Smooth muscle cell (in vitro differentiated cells): ENCODE measurements around the gene C15orf62. TPM values are rescaled to one million over a fixed set of nuclear protein-coding genes. Genes with fewer than 3 reads are reported as not detected.

Source experiments
- DNase-seq: peaks from one replicate; lab custom pipeline; 2025; ENCODE audit not compliant: unreplicated experiment; lab: John Stamatoyannopoulos, UW
- H2AFZ ChIP-seq: fragments of 200-600 bp; sonication (generic); 2 replicates; pipeline ENCODE4 v1.6.0; 2016; ENCODE audit warnings: antibody characterized with exemption, low read depth, mild to moderate bottlenecking
- H3F3A ChIP-seq: fragments of 200-600 bp; sonication (generic); 2 replicates; pipeline ENCODE4 v1.6.0; 2017; ENCODE audit warnings: antibody characterized with exemption, low read depth
- H3K27ac ChIP-seq: fragments of 200-600 bp; sonication (generic); 2 replicates; pipeline ENCODE4 v1.5.1; 2016; ENCODE audit warnings: low read depth, mild to moderate bottlenecking
- H3K27me3 ChIP-seq: fragments of 200-600 bp; sonication (generic); 2 replicates; pipeline ENCODE4 v1.6.1; 2016; ENCODE audit warnings: low read depth, mild to moderate bottlenecking
- H3K36me3 ChIP-seq: fragments of 200-600 bp; sonication (generic); 2 replicates; pipeline ENCODE4 v1.5.1; 2016; ENCODE audit warnings: low read depth
- H3K4me1 ChIP-seq: fragments of 200-600 bp; sonication (generic); 2 replicates; pipeline ENCODE4 v1.5.1; 2016; ENCODE audit warnings: low read depth
- H3K4me2 ChIP-seq: fragments of 200-600 bp; sonication (generic); 2 replicates; pipeline ENCODE4 v1.6.0; 2016; ENCODE audit warnings: mild to moderate bottlenecking
- H3K4me3 ChIP-seq: fragments of 200-600 bp; sonication (generic); 2 replicates; pipeline ENCODE4 v1.5.1; 2016; ENCODE audit warnings: mild to moderate bottlenecking
- H3K79me2 ChIP-seq: fragments of 200-600 bp; sonication (generic); 2 replicates; pipeline ENCODE4 v1.6.0; 2016; ENCODE audit warnings: low read depth, mild to moderate bottlenecking
- H3K9ac ChIP-seq: fragments of 200-600 bp; sonication (generic); 2 replicates; pipeline ENCODE4 v1.6.0; 2016; ENCODE audit warnings: low read depth
- H3K9me3 ChIP-seq: fragments of 200-600 bp; sonication (generic); replicated peaks from 2 replicates; pipeline ENCODE4 v1.5.1; 2016; ENCODE audit warnings: low read depth
- H4K20me1 ChIP-seq: fragments of 200-600 bp; sonication (generic); 2 replicates; pipeline ENCODE4 v1.6.0; 2016; ENCODE audit warnings: low read depth
- CTCF ChIP-seq: fragments of 200-600 bp; sonication (generic); IDR thresholded peaks from 2 replicates; pipeline ENCODE4 v1.5.1; 2017; ENCODE audit warnings: borderline replicate concordance, mild to moderate bottlenecking, antibody characterized with exemption; ENCODE audit not compliant: insufficient read depth, poor library complexity, severe bottlenecking
- WGBS: methylation state at CpG from one replicate; pipeline ENCODE4 v1.1.7; 2016; ENCODE audit warnings: low lambda C conversion rate; 5-methylcytosine and 5-hydroxymethylcytosine counted together
- polyA plus RNA-seq: library from polyadenylated mRNA; unstranded; fragments of >200 nt; fragmentation: Nextera tagmentation; extraction: Ambion mirVana; gene quantifications from 2 replicates; pipeline ENCODE4 v1.2.1, GENCODE V29; 2016
- total RNA-seq: library from RNA; depleted of rRNA; stranded (reverse); fragments of >200 nt; gene quantifications from 2 replicates; pipeline ENCODE4 v1.2.3, GENCODE V29; 2014

Gene C15orf62
- total and polyA plus RNA-seq, 2 experiments from 2014 or later = 0.35 to 0.63 TPM

GRCh38 chr15:40764629-40765103 is 5.1 kb upstream of the C15orf62 start:
- Histone ChIP-seq H3K4me1 (peaks cover 9% of the 10 kb centered on the region), H3K27me3 (no peaks in the 10 kb centered on the region), H3K36me3 (no peaks in the 10 kb centered on the region), H2AFZ (no peak overlapping the region), H4K20me1 (no peaks in the 10 kb centered on the region), H3K4me2 (peak overlapping the region; percentile 95), H3K9me3 (no peaks in the 10 kb centered on the region), H3K9ac (no peak overlapping the region), H3F3A (peaks cover 7% of the 10 kb centered on the region), H3K4me3 (peak overlapping the region; percentile 57), H3K79me2 (no peaks in the 10 kb centered on the region), H3K27ac (peak overlapping the region; percentile 0)
- 37% methylated on average over 8 of the region's 8 CpGs for WGBS
- DNase-seq = no peak
- TF ChIP-seq CTCF = no peak

- Histone ChIP-seq H2AFZ (no peak overlapping the region), H3K27me3 (no peaks in the 10 kb centered on the region), H3K4me1 (peaks cover 9% of the 10 kb centered on the region), H3F3A (peaks cover 7% of the 10 kb centered on the region), H3K9me3 (no peaks in the 10 kb centered on the region), H3K36me3 (no peaks in the 10 kb centered on the region), H4K20me1 (no peaks in the 10 kb centered on the region), H3K4me3 (no peak overlapping the region), H3K79me2 (no peaks in the 10 kb centered on the region), H3K4me2 (no peak overlapping the region), H3K27ac (no peak overlapping the region), H3K9ac (no peak overlapping the region)
- 75% methylated on average over 7 of the region's 7 CpGs for WGBS
- TF ChIP-seq CTCF = no peak
- no peak for DNase-seq
Measured at GRCh38 chr15:40766194-40766815, 3.5 kb upstream of the C15orf62 start.

- 85% methylated on average over 32 of the region's 32 CpGs for WGBS
- Histone ChIP-seq H3K27me3 (no peaks in the 10 kb centered on the region), H3K4me3 (no peak overlapping the region), H4K20me1 (no peaks in the 10 kb centered on the region), H3K36me3 (no peaks in the 10 kb centered on the region), H3K4me1 (peaks cover 9% of the 10 kb centered on the region), H3K27ac (no peak overlapping the region), H3K9ac (no peak overlapping the region), H3K9me3 (no peaks in the 10 kb centered on the region), H3K79me2 (no peaks in the 10 kb centered on the region), H3K4me2 (no peak overlapping the region), H3F3A (peaks cover 7% of the 10 kb centered on the region), H2AFZ (no peak overlapping the region)
- DNase-seq = no peak
- no peak for TF ChIP-seq CTCF
Measured at GRCh38 chr15:40766906-40767837, 2.6 kb upstream of the C15orf62 start.
